CD4-positive, alpha-beta T cell treated with Interleukin-4 for 4 hours (primary cell): Measurements from ENCODE around the gene EFNB2.

Source experiments
- DNase-seq: peaks from one replicate; pipeline ENCODE4 v3.0.0-alpha.2; 2020

The EFNB2 gene

DNA sequence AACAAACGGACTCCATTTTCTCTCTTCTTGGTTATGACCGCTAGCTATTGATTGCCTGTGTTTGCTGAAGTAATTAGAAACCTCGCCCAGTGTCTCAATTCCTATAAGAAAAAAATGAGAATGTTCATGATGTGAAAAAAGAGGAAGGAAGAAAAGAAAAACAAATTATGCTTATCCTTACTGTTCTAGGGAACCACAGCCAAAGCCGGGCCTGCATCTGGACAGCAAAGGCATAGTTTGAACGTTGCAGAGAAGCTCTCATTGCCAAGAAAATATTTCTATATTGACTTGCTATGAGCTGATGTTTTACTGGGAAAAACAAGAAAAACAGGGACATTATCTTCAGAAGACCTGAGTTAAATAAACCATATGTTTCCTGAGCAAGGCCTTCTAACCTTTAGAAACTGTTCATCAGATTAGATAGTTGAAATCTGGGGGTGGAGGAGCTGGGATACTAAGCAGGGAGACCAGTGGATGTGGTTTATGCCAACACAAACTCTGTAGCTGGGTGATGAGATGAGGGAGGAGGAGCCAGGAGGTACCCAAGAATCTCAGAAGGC is 55.0 kb downstream of the EFNB2 start:
- no peak for DNase-seq

DNA sequence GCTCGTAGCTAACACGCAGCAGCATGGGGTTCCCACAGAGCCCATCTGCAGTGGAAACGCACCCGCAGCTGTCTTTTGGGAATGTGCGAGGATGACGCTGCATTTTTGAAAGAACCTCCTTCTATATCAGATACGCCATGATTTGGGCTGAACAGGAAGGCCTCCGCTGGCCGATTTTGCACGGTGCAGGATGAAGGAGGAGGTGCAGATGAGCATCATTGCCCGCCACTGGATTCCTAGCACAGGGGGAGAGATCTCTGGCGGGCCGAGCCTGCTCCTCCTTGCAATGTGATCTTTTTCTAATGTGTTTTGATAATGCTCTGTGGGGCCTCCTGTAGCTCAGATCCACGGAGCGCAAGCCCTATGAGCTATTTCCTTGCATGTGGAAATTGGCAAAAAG is 55.5 kb downstream of the EFNB2 start:
- DNase-seq, result no peak

DNA sequence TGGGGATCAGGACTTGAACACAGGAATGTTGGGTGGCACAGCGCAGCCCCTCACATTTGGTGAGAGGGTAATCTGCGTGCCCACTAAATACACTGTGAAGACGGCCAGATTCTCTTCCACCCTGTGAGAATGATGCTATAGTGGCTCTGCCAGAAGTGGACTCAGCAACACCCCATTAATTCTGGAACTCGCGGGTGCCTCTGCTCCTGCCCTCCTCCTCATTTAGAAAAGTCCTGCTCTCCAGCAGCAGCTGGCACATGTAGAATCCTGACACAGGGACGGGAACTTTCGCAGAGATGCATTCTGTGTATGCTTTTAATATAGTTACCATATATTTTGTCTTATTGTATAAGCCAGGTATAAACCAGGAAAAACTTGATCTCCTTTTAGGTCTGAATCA is 57.3 kb downstream of the EFNB2 start:
- no peak for DNase-seq

DNA sequence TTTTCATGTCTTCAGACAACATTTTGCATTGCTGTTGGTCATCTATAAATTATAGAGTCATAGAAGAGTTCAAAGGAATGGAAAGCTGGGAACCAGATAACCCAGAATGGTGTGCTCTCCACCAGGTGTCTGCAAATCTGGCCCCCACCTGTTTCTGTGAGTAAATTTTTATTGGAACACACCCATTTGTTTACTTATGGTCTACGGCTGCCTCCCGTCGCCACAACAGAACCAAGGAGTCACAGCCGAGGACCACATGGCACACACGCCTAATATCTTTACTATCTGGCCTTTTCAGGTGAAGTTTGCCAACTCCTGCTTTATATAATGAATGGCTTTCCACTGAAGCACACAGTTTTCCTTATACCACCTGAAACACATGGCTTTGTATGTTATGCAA is 58.2 kb downstream of the EFNB2 start:
- DNase-seq, result no peak

DNA sequence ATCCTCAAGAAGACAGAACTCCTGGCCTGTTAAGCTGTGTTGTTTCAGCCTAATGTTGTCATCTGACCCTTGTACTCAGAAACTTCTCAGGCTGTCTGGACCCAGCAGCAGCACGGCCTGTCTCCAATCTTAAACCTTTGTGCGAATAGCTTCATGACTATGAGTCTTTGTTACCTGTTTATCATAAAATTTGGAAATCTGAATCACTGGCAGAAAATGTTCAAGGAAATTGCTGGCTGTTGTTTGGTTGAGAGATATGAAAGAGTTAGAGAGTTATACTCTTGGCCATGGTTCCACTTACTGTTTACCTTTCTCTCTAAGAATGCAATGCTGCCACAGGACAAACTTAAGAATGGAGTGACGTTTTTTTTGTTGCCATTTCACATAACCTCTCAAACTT is 59.6 kb downstream of the EFNB2 start:
- DNase-seq, result no peak

DNA sequence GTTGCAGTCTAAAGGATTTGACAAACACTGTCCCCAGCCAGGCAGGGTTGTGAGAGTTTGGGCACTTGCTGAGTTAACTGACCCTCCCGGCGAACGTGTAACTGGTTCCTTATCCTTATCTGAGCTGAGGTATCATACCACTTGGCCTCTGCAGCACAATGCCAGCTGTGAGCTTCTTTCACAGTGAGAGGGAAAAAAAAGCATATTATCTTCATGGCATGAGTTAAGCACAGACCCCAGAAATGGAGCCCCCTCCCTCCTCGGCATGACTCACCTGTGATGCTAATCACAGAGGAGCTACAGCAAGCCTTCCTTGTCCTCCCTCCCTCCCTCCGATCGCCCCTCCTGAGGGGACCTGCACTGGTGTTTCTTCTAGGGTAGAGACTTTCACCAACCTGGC is 60.5 kb downstream of the EFNB2 start:
- no peak for DNase-seq

DNA sequence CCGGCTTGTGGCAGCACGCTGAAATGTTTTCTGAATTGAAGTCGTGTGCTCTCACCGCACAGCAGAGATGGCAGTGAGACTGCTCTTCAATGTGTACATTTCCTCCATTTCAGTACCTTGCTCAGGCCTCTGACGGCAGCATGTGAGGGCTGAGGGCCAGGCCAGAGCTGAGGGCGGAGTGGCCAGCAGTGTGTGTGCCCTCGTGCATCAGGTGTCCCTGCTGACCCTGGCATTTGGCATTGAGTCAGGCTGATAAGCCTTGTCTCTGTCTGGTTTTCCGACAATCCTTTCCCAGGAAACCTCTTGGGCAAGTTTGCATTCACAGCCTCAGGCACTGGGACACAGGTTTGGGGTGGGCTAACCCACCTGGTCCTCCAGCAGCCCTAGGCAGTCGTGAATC is 62.3 kb downstream of the EFNB2 start:
- DNase-seq, result no peak

DNA sequence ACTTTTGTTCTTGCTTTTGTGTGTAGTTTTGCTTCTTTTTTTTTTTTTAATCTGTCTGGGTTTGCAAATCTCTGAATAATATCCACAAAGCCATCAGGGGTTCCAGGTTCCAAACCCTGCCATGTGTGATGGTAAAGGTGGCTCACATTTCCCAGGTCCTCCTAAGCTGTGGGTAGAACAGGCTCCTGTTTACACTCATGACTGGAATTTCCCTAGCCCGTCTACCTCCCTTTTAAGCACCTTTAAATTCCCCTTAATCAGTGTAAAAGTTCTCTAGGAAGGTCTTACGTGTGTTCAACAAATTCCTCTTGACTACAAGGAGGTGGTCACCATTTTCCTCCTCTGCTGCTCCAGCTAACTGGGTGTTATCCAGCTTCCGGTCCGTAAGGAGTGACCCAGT is 62.8 kb downstream of the EFNB2 start:
- DNase-seq, result no peak

DNA sequence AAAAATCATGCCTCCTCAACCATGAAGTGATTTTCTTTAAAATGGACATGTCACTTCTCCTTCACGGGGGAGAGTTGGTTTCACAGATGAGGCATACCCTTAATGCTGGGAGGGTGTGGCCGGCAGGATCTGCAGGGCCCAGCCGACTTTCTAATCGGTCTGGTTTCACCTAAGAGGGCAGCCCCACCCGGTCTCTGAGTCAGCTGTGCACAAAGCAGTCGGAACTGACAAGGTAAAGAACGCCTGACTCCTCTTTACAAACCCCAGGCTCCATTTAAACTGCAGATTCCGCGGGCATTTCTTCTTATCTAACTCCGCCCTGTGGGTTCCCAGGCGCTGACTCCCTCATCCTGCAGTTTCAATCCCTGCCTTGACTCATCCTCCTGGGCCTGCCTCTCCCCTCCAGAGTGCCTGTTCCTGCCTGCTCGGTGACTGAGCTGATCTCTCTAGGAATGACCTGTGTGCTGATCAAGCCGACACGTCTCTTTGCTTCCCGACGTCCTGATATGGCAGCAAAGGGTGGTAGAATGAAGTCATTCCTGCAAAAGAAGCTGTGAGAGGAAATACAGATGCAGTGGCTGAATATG is 63.4 kb downstream of the EFNB2 start:
- DNase-seq, result no peak

DNA sequence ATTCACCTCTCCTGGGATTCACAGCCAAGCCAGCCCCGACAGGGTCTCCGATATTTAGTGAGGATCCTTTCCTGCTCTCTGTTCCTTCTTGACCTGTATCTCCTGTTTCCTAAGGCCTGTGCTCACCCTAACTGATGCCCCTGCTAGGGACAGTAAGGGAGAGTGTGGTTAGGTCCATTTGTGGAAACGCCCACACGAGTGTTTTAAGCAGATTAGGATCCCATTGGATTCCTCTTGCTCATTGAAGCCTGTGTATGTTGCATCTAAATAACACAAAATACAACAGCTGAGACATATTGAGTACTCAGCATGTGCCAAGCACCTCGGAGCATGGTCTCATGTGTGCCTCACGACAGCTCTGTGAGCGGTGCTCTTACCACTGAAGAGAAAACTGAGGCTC is 64.9 kb downstream of the EFNB2 start:
- DNase-seq, result no peak

DNA sequence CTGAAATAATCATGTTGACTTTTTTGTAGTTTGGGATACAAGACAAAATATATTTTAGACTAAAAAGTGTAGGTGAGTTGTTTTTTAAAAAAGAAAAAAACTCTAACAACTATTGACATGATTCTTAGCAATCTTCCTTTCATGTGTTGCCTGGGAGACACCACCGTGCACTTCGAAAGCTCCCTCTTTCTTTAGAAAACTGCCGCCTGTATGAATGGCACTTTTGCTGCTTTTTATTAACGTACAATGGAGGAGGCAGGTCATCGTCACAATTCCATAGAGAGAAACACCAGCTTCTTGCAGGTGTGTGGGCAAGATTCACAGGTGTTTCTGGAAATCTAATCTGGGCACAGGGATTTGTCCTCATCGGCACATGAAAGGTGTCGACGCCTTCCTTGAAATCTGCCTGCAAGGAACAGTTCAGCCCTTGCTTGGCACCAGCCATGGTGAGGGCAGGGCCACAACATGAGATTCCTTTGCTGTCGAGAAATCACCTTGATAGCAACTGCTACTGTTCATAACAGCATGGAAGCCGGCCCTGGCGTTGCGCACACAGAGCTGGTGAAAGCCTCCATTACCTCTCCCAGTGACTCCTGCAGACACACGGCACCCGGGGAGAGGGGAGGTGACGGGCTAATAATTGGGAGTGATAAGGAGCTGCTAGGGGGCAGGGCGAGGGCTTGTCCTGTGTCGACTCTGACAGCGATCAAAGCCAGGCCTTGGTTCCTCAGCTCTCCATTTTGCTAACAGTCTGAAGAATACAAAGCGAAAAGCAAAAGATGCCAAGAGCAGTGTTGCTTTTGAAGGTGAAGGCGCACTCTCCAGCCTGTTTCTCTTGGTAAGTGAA is 66.5 kb downstream of the EFNB2 start:
- no peak for DNase-seq

DNA sequence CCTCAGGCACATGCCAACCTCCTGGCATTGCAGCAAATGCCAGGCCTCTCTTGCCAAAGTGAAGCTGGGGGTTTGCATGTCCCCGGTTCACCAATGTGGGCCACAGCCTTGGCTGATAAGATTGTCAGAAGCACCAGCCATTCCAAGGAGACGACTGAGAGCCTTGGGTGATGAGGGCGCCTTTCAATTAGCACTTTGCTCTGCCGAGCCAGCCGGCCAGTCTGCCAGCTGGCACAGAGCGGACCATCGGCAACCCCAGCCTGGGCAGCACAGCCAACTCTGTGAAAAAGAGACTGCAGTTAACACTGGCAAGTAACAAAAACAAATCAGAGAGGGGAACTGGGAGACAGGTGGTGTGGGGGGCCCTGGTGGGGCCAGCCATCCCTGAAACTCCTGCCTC is 67.3 kb downstream of the EFNB2 start:
- DNase-seq, result no peak

DNA sequence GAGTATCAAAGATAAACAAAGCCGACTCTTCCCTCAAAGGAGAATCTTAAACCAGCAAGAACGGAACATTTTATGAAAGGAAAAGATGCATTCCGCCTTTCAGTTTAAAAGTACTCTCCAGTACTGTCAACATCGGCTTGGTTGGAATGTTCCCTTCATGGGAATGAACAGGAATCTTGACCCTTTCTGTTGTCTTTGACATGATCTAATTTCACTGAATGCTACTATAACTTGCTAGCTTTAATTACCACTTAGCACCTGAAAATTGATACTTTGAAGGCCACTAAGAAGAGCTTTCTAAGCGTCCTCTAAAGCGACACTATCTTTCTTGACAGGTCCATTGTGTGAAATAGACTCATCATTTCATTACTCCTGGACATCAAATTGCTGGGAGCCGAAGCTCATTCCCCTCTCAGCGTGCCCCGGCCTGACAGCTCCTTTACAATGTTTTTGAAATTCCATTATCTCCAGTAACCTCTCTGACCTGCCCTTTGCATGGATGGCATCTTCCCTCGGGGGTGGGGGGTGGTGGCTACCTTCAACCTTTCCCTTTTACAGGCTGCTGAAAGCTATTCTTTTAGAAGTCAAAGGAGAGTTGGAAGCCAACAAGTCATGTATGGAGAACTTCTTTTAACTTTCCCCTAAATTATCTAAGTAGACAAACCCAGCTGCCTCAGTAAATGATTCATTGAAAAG is 67.9 kb downstream of the EFNB2 start:
- no peak for DNase-seq

DNA sequence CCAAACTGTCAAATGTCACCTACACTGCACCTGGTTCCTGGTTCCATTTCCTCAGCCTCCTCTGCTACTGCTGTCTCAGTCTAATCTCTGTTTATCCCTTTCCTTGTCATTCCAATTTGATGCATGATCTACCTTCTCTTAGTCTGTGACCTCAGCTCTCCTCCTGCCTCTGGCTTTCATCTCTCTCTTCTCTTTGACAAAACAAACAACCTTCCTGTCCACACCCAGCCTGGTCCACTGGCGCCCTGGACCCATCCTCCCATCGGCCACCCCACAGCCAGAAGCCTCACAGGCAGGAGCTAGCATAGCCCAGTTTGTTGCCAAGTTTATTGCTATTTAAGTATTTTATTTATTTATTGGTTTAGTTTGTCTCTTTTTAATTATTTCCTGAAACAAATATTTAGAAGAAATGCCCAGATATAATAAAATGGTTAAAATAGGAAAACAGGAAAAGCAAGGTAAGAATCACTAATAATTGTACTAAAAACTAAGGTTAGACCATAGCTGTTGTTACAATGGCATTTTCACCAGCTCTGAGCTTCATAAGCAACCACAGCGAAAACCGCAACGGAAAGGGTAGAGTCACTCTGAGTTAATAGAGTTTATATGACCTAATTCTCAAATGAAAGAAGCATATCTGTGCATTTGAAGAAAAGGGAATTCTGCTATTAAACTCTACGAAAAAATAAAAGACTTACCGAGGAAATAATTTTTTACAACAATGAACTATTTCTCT is 68.6 kb downstream of the EFNB2 start:
- no peak for DNase-seq

DNA sequence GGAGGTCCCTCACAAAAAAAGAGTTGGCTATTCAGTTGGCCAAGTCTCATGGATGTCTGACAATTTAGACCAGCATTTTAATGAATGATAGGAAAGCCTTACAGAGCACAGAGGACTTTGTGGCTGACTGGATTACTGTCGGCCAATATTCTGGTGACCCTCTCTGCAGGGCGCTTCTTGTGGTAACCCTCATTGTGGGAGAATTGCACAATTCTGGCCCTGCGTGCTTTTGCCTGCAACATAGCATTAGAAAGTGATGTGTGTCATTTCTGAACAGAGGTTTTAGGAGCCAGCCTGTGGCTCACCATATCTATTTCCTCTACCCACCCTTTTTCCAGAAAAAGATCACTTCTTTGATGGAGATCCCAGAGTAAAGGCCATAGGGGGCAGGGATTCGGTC is 71.4 kb downstream of the EFNB2 start:
- no peak for DNase-seq

DNA sequence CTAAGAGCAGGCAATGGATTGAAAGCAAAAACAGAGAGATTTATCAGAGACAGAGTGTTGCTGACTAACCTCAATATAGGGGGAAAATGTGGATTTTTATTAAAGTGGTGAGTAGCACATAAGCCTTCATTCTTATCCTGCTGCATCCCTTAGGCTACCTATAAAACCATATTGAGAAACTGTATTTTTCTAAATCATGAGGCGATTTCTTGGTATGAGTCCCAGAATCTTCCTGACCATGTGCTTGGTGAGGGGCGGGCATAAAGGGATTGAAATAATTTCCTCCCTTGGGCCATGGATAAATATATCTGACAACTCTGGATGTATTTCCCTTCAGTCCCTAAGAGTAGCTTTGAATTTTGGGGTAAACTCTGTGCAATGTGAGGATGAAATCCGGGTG is 72.8 kb downstream of the EFNB2 start:
- no peak for DNase-seq

DNA sequence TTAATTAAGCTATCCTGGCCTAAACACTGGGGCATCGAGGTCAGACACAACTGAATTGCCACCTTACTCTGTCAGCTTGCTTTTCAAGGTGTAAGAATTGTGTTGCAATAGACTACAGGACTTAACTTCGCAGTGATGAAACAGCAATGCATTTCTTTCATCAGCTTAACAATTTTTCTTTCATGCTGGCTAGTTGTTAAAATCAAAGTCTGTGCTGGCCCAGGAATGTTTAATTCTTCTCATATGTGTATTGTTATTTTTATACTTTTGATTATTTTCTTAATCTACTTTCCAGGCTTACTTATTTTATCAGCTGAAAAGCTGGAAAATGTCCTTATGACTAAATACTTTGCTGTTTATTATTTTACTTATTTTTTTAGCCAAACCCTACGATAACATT is 79.7 kb downstream of the EFNB2 start:
- no peak for DNase-seq

DNA sequence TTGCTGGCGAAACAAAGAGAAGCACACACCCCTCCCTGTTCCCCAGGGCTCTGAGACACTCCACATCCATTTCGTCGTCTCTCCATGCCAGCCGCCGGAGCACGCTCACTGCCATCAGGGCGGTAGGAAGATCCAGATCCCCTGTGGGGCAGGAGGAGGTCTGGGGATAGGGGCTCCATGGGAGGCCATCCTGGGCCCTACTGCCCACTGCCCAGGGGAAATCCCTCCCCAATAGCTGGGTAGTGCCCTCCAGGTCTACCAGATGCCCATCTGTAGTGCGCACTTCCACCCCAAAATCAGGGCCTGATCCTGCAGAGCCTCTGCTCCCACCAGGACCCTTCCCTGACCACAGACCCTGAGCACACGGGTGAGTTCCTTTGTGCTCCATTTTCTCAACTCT is 80.3 kb downstream of the EFNB2 start:
- DNase-seq, result no peak

DNA sequence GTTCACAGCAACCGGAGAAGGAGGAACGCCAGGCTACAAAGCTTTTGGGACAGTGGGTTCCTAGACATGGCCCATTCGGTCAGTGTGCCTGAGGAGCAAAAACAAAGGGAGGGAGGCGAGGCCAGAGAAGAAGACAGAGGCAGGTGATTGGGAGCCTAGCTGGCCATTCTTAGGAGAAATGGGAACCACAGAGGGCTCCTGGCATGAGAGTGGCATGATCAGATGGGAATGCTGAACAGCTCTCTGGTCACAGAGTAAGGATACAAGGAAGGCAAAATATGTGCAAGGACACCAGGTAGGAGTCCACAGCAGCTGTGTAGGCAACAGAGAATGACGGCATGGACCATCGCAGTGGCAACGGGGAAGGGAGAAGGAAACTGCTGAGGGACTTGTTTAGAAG is 82.4 kb downstream of the EFNB2 start:
- no peak for DNase-seq

DNA sequence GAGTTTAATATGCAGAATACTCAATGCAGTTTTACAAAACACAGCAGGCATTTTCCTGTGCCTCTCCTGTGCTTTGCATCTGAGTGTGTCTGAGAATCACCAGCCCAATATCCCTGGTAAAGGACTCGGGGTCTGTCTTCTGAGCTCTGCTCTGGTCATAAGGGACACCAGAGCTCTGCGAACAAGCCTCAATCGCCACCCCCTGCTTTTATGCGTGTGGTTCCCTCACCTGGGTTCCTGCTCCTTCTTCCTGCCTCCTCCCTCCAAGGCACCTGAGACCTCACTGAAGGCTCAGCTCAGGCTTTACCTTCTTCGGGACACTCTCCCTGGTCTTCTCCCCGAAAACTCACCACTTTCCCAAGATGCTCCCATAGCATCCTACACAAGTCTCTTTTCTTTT is 84.5 kb downstream of the EFNB2 start:
- DNase-seq, result no peak

DNA sequence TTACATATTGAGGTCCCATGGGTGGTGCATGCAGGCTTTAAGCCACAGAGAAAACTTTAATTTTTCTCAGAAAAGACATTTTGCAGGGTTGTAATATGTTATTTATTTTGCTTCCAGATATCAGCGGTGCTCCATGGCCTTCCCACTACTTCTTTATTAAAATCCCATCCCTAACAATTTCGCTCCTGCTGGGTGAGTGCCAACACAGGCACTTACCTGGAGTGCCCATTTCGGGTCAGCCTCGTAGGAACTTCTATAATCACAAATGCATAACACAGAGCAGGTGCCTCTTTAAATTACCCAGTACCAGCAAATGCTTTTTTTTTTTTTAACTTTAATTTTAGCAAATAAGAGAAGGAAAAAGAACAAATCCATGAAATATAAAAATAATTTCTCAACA is 86.4 kb downstream of the EFNB2 start:
- no peak for DNase-seq

DNA sequence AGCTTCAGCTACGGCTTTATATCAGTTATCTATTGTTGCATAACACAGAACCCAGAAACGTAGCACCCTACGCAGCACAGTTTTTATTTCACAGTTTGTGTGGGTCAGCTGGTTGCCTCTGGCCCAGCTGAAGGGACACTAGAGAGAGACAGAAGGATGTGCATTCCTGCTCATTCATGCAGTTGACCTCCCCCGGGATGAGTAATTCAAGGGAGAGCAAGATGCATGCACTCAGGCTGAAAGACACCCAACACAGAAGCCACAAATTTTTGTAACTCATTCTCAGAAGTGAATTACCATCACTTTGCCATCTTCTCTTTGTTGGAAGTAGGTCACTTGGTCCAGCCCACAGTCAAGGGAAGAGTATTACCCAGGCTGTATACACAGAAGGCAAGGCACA is 89.5 kb downstream of the EFNB2 start:
- DNase-seq, result no peak

DNA sequence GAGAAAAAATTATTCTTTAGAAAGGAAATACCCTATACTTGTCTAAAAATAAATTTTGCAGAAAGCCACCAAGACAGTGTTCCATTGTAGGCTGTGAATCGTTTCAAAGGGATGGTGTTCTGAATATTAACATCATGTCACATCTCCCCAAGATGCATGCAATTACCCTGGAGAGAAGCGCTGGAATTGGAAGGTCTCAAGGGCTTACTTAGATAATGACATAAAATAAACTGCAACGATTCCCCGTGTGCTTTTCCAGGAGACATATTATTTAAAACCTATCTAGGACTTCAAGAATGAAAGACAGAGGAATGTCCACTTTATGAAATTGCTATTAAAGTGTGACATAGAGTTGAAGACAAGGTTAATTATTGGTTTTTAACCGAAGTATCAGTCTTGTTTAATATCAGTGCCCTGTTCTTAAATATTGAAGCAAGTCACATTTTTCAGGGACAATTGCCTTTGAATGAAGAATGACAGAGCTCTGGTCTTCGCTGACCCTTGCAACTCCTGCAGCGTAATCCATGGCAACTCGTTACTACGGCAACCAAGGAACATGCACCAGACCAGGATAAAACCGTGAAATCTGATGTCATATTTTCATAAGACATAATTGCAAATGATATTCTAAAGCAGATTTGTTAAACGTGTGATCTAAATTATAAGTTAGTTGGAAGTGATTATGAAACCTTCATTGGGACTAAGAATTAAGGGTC is 91.7 kb downstream of the EFNB2 start:
- DNase-seq, result no peak
